ENCODE data around the gene STAB2.
A peak's percentile ranks its signal among the peaks of the same experiment; 100 is the strongest.

STAB2 gene, protein sequence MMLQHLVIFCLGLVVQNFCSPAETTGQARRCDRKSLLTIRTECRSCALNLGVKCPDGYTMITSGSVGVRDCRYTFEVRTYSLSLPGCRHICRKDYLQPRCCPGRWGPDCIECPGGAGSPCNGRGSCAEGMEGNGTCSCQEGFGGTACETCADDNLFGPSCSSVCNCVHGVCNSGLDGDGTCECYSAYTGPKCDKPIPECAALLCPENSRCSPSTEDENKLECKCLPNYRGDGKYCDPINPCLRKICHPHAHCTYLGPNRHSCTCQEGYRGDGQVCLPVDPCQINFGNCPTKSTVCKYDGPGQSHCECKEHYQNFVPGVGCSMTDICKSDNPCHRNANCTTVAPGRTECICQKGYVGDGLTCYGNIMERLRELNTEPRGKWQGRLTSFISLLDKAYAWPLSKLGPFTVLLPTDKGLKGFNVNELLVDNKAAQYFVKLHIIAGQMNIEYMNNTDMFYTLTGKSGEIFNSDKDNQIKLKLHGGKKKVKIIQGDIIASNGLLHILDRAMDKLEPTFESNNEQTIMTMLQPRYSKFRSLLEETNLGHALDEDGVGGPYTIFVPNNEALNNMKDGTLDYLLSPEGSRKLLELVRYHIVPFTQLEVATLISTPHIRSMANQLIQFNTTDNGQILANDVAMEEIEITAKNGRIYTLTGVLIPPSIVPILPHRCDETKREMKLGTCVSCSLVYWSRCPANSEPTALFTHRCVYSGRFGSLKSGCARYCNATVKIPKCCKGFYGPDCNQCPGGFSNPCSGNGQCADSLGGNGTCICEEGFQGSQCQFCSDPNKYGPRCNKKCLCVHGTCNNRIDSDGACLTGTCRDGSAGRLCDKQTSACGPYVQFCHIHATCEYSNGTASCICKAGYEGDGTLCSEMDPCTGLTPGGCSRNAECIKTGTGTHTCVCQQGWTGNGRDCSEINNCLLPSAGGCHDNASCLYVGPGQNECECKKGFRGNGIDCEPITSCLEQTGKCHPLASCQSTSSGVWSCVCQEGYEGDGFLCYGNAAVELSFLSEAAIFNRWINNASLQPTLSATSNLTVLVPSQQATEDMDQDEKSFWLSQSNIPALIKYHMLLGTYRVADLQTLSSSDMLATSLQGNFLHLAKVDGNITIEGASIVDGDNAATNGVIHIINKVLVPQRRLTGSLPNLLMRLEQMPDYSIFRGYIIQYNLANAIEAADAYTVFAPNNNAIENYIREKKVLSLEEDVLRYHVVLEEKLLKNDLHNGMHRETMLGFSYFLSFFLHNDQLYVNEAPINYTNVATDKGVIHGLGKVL (N-terminal part only)

DNA sequence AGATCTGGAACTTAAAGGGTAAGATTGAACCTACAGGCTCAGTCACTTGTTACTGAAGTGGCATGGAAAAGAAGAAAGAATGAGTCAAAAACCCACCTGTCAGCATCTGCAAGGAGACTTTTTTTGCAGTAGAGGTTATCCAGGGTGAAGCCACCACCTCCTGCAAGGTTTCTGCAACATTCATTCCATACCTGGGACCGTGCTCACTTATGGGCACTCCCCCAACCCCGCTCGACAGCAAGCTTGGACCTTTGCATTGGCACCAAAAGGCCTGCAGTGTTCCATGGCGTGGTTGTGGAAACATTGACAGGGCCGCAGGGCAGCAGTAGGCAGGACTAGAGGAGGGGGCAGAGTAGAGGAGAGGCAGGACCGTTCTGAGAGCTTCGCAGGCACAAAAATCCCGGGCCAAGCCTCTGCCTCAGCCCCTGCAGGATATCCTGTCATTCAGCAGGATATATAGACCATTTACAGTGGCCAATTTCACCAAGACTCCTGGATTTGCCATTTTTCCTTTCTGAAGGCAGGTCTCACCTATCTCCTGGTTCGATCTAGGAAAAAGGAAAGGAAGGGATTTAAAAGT, at the start of gene STAB2:
Gene STAB2, plus strand, starts transcription at position 483 of the 580 bp plus-strand sequence. CDS start 204 bp downstream, outside the sequence.
- TF ChIP-seq, protein P1, sequence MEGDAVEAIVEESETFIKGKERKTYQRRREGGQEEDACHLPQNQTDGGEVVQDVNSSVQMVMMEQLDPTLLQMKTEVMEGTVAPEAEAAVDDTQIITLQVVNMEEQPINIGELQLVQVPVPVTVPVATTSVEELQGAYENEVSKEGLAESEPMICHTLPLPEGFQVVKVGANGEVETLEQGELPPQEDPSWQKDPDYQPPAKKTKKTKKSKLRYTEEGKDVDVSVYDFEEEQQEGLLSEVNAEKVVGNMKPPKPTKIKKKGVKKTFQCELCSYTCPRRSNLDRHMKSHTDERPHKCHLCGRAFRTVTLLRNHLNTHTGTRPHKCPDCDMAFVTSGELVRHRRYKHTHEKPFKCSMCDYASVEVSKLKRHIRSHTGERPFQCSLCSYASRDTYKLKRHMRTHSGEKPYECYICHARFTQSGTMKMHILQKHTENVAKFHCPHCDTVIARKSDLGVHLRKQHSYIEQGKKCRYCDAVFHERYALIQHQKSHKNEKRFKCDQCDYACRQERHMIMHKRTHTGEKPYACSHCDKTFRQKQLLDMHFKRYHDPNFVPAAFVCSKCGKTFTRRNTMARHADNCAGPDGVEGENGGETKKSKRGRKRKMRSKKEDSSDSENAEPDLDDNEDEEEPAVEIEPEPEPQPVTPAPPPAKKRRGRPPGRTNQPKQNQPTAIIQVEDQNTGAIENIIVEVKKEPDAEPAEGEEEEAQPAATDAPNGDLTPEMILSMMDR (conservative IDR thresholded peaks at IDR 0.05; ENCODE audit: low read depth) = no peak
- CTCF ChIA-PET = interaction anchor here (0.9 kb wide), 1 partner anchor 304 kb away, joined by 3 read pairs; no protein-coding TSS in a partner anchor
- POLR2A ChIA-PET (ENCODE audit: low non-redundant PET) = no interaction called here
- DNase-seq (ENCODE audit: low spot score) = no peak
- H3K27ac ChIP-seq = no peak within 1 kb of the TSS

DNA sequence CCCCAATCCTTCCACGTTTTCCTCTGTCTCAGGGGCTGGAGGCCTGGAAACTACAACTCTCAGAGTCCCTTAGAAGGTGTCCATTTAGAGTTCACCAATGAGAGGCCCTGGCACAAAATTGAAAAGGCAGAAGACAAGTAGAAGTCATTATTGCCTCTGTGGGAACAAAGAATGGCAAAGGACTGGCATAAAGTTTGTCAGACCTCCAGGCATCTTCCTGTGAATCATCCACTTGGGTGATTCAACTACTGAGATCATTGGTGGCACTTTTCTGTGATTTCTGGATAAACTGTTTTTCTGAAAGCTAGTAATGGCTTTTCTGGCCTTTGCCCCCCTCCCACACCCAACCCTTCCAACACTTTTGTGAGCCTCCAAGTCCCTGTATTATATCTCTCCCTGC, 48.7 kb upstream of the STAB2 start:
- TF ChIP-seq, protein P1 (conservative IDR thresholded peaks at IDR 0.05; ENCODE audit: low read depth) = no peak
- POLR2A ChIA-PET (ENCODE audit: low non-redundant PET) = no interaction called here
- no peak overlapping the region for H3K27ac ChIP-seq
- peak; percentile 16 for DNase-seq (ENCODE audit: low spot score)
- CTCF ChIA-PET = no interaction called here

DNA sequence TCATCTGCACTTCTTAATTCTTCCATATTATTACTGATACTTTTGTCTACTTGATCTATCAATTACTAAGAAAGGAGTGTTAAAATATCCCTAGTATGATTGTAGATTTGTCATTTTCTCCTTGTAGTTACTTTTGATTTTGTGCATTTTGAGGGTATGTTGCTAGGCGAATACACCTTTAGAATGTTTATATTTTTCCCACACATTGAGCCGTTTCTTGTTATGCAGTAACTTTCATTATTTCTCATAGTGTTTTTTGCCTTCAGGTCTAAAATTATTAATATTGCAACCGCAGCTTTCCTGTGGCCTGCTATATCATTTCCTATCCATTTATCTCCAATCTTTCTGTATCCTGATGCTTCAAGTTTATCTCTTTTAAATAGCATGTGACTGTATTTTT, 46.8 kb upstream of the STAB2 start:
- ChIA-PET CTCF (no interaction called here), POLR2A (ENCODE audit: low non-redundant PET) (no interaction called here)
- TF ChIP-seq, protein P1 (conservative IDR thresholded peaks at IDR 0.05; ENCODE audit: low read depth) = no peak
- no peak overlapping the region for H3K27ac ChIP-seq
- DNase-seq (ENCODE audit: low spot score) = no peak

DNA sequence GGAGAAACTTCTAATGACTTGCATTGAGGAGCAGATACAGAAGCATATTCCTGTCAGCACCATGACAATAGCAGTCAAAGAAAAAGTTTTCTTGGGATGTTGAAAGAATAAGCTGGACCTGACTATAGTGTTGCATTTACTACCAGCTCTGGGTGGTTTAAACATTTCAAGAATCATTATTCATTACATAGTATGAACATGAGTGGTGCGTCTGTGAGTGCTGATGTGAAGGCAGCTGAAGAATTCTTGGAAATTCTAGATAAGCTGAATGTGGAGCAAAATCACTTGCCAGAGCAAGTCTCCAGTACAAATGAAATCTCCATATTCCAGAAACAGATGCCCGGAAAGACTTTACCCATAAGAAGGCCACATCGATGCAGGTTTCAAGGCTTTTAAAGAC, 45.0 kb upstream of the STAB2 start:
- TF ChIP-seq, protein P1 (conservative IDR thresholded peaks at IDR 0.05; ENCODE audit: low read depth) = no peak
- CTCF ChIA-PET = no interaction called here
- POLR2A ChIA-PET (ENCODE audit: low non-redundant PET) = no interaction called here
- DNase-seq (ENCODE audit: low spot score) = no peak
- H3K27ac ChIP-seq = no peak overlapping the region

DNA sequence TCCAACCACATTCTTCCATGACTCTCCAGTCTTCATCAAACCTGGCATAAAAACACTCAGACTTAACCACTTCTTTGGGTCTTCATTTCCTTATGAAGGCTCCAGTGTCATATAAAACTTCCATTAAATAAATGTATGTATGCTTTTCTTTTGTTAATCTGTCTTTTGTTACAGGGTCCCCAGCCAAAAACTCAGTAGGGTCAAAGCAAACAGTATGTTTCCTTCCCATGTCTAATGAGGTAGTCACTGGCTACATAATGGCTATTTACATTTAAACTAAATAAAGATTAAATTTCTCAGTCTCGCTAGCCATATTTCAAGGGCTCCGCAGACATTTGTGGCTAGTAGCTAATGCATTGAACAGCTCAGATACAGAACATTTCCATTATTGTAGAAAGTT, 40.1 kb upstream of the STAB2 start:
- DNase-seq (ENCODE audit: low spot score) = no peak
- no peak overlapping the region for H3K27ac ChIP-seq
- ChIA-PET POLR2A (ENCODE audit: low non-redundant PET) (no interaction called here), CTCF (interaction anchor here (3.8 kb wide), 1 partner anchor 598 kb away, joined by 13 read pairs; no protein-coding TSS in a partner anchor)
- TF ChIP-seq, protein P1 (conservative IDR thresholded peaks at IDR 0.05; ENCODE audit: low read depth) = no peak

Measured in RWPE1 (cell line).